ENCODE data around the gene SPATA17.

DNA sequence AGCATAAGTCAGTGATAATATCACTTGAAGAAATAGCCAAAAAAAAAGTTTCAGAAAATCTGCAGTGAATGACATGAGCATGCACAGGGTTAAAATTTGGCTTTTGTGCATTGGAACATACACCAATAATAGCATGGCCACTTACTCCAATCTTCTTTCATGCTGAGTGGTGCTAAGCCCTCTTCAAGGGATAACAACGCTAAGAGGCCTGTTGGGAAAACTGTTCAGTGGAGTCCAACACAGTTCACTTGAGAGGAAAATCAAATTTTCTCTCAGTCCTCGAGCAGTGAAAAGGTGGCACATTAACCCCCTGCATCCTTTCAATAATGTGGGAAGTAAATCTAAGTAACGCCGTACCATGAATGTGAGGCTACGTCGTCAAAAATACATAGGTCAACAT is 264.7 kb downstream of the SPATA17 start:
- no peak for TF ChIP-seq EZH2phosphoT487 (IDR thresholded peaks at IDR 0.05; ENCODE audit: insufficient read depth, low read depth)
- TF ChIP-seq EZH2 (IDR thresholded peaks at IDR 0.05; ENCODE audit: insufficient read depth, poor library complexity, severe bottlenecking), result no peak
